Measurements from ENCODE around the gene TEN1.

Gene TEN1

GRCh38 chr17:75979705-75980187, 706 bp downstream of the TEN1 start:
- no peak for DNase-seq

GRCh38 chr17:75980188-75981018, 1.4 kb downstream of the TEN1 start:
- no peak for DNase-seq

- DNase-seq = no peak
Measured at GRCh38 chr17:75981019-75981615, 2.1 kb downstream of the TEN1 start.

GRCh38 chr17:75983501-75984181, 4.6 kb downstream of the TEN1 start:
- DNase-seq = no peak

GRCh38 chr17:75985986-75986385, 6.9 kb downstream of the TEN1 start:
- no peak for DNase-seq

GRCh38 chr17:75987041-75987440, 8.0 kb downstream of the TEN1 start:
- DNase-seq = no peak

- DNase-seq = no peak
Measured at GRCh38 chr17:75991396-75991795, 12.4 kb downstream of the TEN1 start.

GRCh38 chr17:75994802-75995370, 15.8 kb downstream of the TEN1 start:
- no peak for DNase-seq

- no peak for DNase-seq
Measured at GRCh38 chr17:75995385-75995925, 16.4 kb downstream of the TEN1 start.

- no peak for DNase-seq
Measured at GRCh38 chr17:75996665-75997590, 17.9 kb downstream of the TEN1 start.

- no peak for DNase-seq
Measured at GRCh38 chr17:75998327-75998795, 19.3 kb downstream of the TEN1 start.

- DNase-seq = peak; percentile 51 to 54
Measured at GRCh38 chr17:76000016-76000754, 21.1 kb downstream of the TEN1 start.

- DNase-seq = no peak
Measured at GRCh38 chr17:76000755-76001521, 21.9 kb downstream of the TEN1 start, which contains the start of gene CDK3. TSS of gene CDK3 (plus strand) at chr17:76000855. CDS start at chr17:76001426, 571 bp downstream.

GRCh38 chr17:76002100-76002499, 23.1 kb downstream of the TEN1 start:
- DNase-seq = no peak

- DNase-seq = no peak
Measured at GRCh38 chr17:76003915-76004314, 24.9 kb downstream of the TEN1 start.

- no peak for DNase-seq
Measured at GRCh38 chr17:76004750-76005262, 25.8 kb downstream of the TEN1 start.

GRCh38 chr17:76005263-76006149, 26.5 kb downstream of the TEN1 start:
- DNase-seq = peak; percentile 77 to 82

GRCh38 chr17:76007131-76007849, 28.2 kb downstream of the TEN1 start:
- DNase-seq = no peak

All from activated CD4-positive, alpha-beta T cell treated with anti-CD3 and anti-CD28 coated beads, Interleukin-2, amount 50 U/mL, for 4 hours (primary cell).